NCI-H146 (cell line): ENCODE measurements around the gene PNPO.
A peak's percentile ranks its signal among the peaks of the same experiment; 100 is the strongest.

Experiments used
- DNase-seq: peaks from one replicate; lab custom pipeline; 2025; lab: John Stamatoyannopoulos, UW

The PNPO gene

GRCh38 chr17:47949946-47950345, 8.6 kb downstream of the PNPO start:
- no peak for DNase-seq

GRCh38 chr17:47950448-47950847, 9.1 kb downstream of the PNPO start:
- DNase-seq, result no peak

- no peak for DNase-seq
Measured at GRCh38 chr17:47952171-47953021, 11.0 kb downstream of the PNPO start.

- DNase-seq, result no peak
Measured at GRCh38 chr17:47953909-47954308, 12.5 kb downstream of the PNPO start.

- peak; percentile 18 for DNase-seq
Measured at GRCh38 chr17:47955497-47956461, 14.4 kb downstream of the PNPO start.

GRCh38 chr17:47956791-47957590, 15.6 kb downstream of the PNPO start:
- peak; percentile 87 for DNase-seq

GRCh38 chr17:47957591-47958490, 16.5 kb downstream of the PNPO start, which contains the start of gene PRR15L:
Gene PRR15L, minus strand, starts transcription at chr17:47957883. Its CDS starts 4,649 bp downstream, at chr17:47953234.
- DNase-seq, result peak; percentile 99

- peak; percentile 97 for DNase-seq
Measured at GRCh38 chr17:47959825-47960655, 18.7 kb downstream of the PNPO start.

GRCh38 chr17:47961406-47961805, 20.0 kb downstream of the PNPO start:
- no peak for DNase-seq

GRCh38 chr17:47962901-47963300, 21.5 kb downstream of the PNPO start:
- no peak for DNase-seq

GRCh38 chr17:47964856-47965255, 23.5 kb downstream of the PNPO start:
- DNase-seq, result no peak

GRCh38 chr17:47966079-47966519, 24.7 kb downstream of the PNPO start:
- DNase-seq, result no peak

- DNase-seq, result no peak
Measured at GRCh38 chr17:47967607-47968252, 26.4 kb downstream of the PNPO start.

GRCh38 chr17:47968836-47969235, 27.5 kb downstream of the PNPO start:
- no peak for DNase-seq

GRCh38 chr17:47969930-47970724, 28.8 kb downstream of the PNPO start:
- no peak for DNase-seq

- DNase-seq, result peak; percentile 99
Measured at GRCh38 chr17:47970725-47971499, 29.5 kb downstream of the PNPO start, which contains the start of gene CDK5RAP3. Gene CDK5RAP3, plus strand, starts transcription at chr17:47971113. Its CDS starts 34 bp downstream, at chr17:47971147.

- no peak for DNase-seq
Measured at GRCh38 chr17:47973541-47973940, 32.2 kb downstream of the PNPO start.
